OCI-LY1 (cell line): Measurements from ENCODE around the gene RABL6.
A peak's percentile ranks its signal among the peaks of the same experiment; 100 is the strongest.
"Not testable (repeated sequence)": the region's sequence is repeated elsewhere in the genome, so short reads cannot be mapped to it uniquely, and the experiment has no call there.

Experiments used
- H2AFZ ChIP-seq: fragments of 200-600 bp; sonication (generic), shearing (Covaris generic); 2 replicates; pipeline ENCODE4 v1.6.0; 2014; ENCODE audit warnings: antibody characterized with exemption, mild to moderate bottlenecking, low read length
- H3F3A ChIP-seq: fragments of 200-600 bp; sonication (generic), shearing (Covaris generic); 2 replicates; pipeline ENCODE4 v1.6.0; 2014; ENCODE audit warnings: mild to moderate bottlenecking, antibody characterized with exemption, low read length, moderate library complexity; ENCODE audit not compliant: insufficient read depth
- H3K27ac ChIP-seq: fragments of 200-600 bp; sonication (generic); 2 replicates; pipeline ENCODE4 v1.5.1; 2014; ENCODE audit warnings: low read length, mixed run types, mild to moderate bottlenecking, low read depth; ENCODE audit not compliant: poor library complexity, severe bottlenecking
- H3K27me3 ChIP-seq: fragments of 200-600 bp; sonication (generic); 2 replicates; pipeline ENCODE4 v1.6.0; 2014; ENCODE audit warnings: antibody characterized with exemption, mild to moderate bottlenecking, low read length, moderate library complexity; ENCODE audit not compliant: insufficient read depth
- H3K36me3 ChIP-seq: fragments of 200-600 bp; sonication (generic); 2 replicates; pipeline ENCODE4 v1.6.1; 2014; ENCODE audit warnings: mild to moderate bottlenecking, antibody characterized with exemption, low read length, moderate library complexity, mixed read lengths; ENCODE audit not compliant: insufficient read depth
- H3K4me1 ChIP-seq: fragments of 200-600 bp; sonication (generic); 2 replicates; pipeline ENCODE4 v1.5.1; 2014; ENCODE audit warnings: mild to moderate bottlenecking, low read length, moderate library complexity; ENCODE audit not compliant: insufficient read depth, severe bottlenecking
- H3K4me2 ChIP-seq: fragments of 200-600 bp; sonication (generic), shearing (Covaris generic); 2 replicates; pipeline ENCODE4 v1.6.1; 2014; ENCODE audit warnings: low read length
- H3K4me3 ChIP-seq: fragments of 200-600 bp; sonication (generic); 2 replicates; pipeline ENCODE4 v1.5.1; 2014; ENCODE audit warnings: low read length, low read depth, mild to moderate bottlenecking, mixed read lengths; ENCODE audit not compliant: poor library complexity, severe bottlenecking
- H3K79me2 ChIP-seq: fragments of 200-600 bp; shearing (Covaris generic); 2 replicates; pipeline ENCODE4 v1.6.1; 2016; ENCODE audit warnings: mixed run types, low read length, mixed read lengths; ENCODE audit not compliant: insufficient read depth
- H3K9ac ChIP-seq: fragments of 200-600 bp; sonication (generic), shearing (Covaris generic); 2 replicates; pipeline ENCODE4 v1.6.1; 2014; ENCODE audit warnings: mild to moderate bottlenecking, low read length, mixed read lengths
- H3K9me2 ChIP-seq: fragments of 200-600 bp; sonication (generic), shearing (Covaris generic); 2 replicates; pipeline ENCODE4 v1.6.1; 2014; ENCODE audit warnings: low read depth, mild to moderate bottlenecking, low read length, mixed read lengths
- H3K9me3 ChIP-seq: fragments of 200-600 bp; shearing (Covaris generic); 2 replicates; pipeline ENCODE4 v1.6.1; 2014; ENCODE audit warnings: low read length, mixed read lengths
- H4K20me1 ChIP-seq: fragments of 200-600 bp; sonication (generic), shearing (Covaris generic); 2 replicates; pipeline ENCODE4 v1.6.0; 2016; ENCODE audit warnings: mild to moderate bottlenecking, low read length; ENCODE audit not compliant: insufficient read depth
- EZH2 ChIP-seq: fragments of 200-600 bp; sonication (generic), shearing (Covaris generic); IDR thresholded peaks from 2 replicates; pipeline ENCODE4 v1.8.0; 2017; ENCODE audit warnings: borderline replicate concordance, mixed run types, mild to moderate bottlenecking, antibody characterized with exemption, low read length, moderate library complexity, mixed read lengths
- TF ChIP-seq, protein P1 (sequence below): fragments of 200-600 bp; sonication (generic), shearing (Covaris generic); IDR thresholded peaks from 2 replicates; pipeline ENCODE4 v1.5.1; 2017; ENCODE audit warnings: mild to moderate bottlenecking, antibody characterized with exemption, low read length, moderate library complexity, mixed read lengths

Gene RABL6

GRCh38 chr9:136865041-136865767 lies 57.5 kb downstream of the RABL6 start:
- Histone ChIP-seq H3K9ac (peak overlapping the region; percentile 92), H3K79me2 (no peaks in the 10 kb centered on the region), H3F3A (no peaks in the 10 kb centered on the region), H3K27ac (no peak overlapping the region), H3K4me3 (peak overlapping the region; percentile 86), H3K27me3 (no peaks in the 10 kb centered on the region), H3K4me2 (peak overlapping the region; percentile 71), H3K9me2 (no peaks in the 10 kb centered on the region), H2AFZ (no peak overlapping the region), H3K9me3 (peaks cover 5% of the 10 kb centered on the region; the same call in 1 of the 2 replicates), H3K4me1 (peaks cover 15% of the 10 kb centered on the region), H3K36me3 (peaks cover 40% of the 10 kb centered on the region), H4K20me1 (no peaks in the 10 kb centered on the region)
- TF ChIP-seq EZH2, result no peak
- TF ChIP-seq, protein P1, sequence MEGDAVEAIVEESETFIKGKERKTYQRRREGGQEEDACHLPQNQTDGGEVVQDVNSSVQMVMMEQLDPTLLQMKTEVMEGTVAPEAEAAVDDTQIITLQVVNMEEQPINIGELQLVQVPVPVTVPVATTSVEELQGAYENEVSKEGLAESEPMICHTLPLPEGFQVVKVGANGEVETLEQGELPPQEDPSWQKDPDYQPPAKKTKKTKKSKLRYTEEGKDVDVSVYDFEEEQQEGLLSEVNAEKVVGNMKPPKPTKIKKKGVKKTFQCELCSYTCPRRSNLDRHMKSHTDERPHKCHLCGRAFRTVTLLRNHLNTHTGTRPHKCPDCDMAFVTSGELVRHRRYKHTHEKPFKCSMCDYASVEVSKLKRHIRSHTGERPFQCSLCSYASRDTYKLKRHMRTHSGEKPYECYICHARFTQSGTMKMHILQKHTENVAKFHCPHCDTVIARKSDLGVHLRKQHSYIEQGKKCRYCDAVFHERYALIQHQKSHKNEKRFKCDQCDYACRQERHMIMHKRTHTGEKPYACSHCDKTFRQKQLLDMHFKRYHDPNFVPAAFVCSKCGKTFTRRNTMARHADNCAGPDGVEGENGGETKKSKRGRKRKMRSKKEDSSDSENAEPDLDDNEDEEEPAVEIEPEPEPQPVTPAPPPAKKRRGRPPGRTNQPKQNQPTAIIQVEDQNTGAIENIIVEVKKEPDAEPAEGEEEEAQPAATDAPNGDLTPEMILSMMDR, result no peak

GRCh38 chr9:136865768-136866103 lies 58.0 kb downstream of the RABL6 start:
- H2AFZ ChIP-seq, result no peak overlapping the region
- H3K9ac ChIP-seq, result peak overlapping the region; percentile 92
- H3K4me3 ChIP-seq, result peak overlapping the region; percentile 86
- peaks cover 15% of the 10 kb centered on the region for H3K4me1 ChIP-seq
- peak overlapping the region; percentile 71 for H3K4me2 ChIP-seq
- H3K9me3 ChIP-seq, result peaks cover 8% of the 10 kb centered on the region; the same call in 1 of the 2 replicates
- no peaks in the 10 kb centered on the region for H4K20me1 ChIP-seq
- no peaks in the 10 kb centered on the region for H3K27me3 ChIP-seq
- H3K27ac ChIP-seq, result no peak overlapping the region
- no peaks in the 10 kb centered on the region for H3F3A ChIP-seq
- H3K36me3 ChIP-seq, result peaks cover 36% of the 10 kb centered on the region
- TF ChIP-seq, protein P1, result no peak
- TF ChIP-seq EZH2, result no peak
- no peaks in the 10 kb centered on the region for H3K9me2 ChIP-seq
- no peaks in the 10 kb centered on the region for H3K79me2 ChIP-seq

GRCh38 chr9:136866898-136867421 lies 59.2 kb downstream of the RABL6 start:
- H3K79me2 ChIP-seq, H3F3A ChIP-seq, H3K9me3 ChIP-seq, H3K27me3 ChIP-seq, H4K20me1 ChIP-seq, H3K9me2 ChIP-seq, H3K27ac ChIP-seq, H2AFZ ChIP-seq: not testable (repeated sequence)
- peaks cover 15% of the 10 kb centered on the region for H3K4me1 ChIP-seq
- peak overlapping the region; percentile 74 for H3K4me2 ChIP-seq
- H3K4me3 ChIP-seq, result peak overlapping the region; percentile 64
- H3K36me3 ChIP-seq, result peaks cover 24% of the 10 kb centered on the region
- peak overlapping the region; percentile 67 for H3K9ac ChIP-seq

GRCh38 chr9:136867480-136867879 lies 59.7 kb downstream of the RABL6 start:
- Histone ChIP-seq H3K4me2 (no peak overlapping the region; the same call in 1 of the 2 replicates), H2AFZ (no peak overlapping the region), H3K9ac (no peak overlapping the region), H4K20me1 (no peaks in the 10 kb centered on the region), H3F3A (no peaks in the 10 kb centered on the region), H3K27ac (no peak overlapping the region), H3K27me3 (no peaks in the 10 kb centered on the region), H3K4me1 (peaks cover 15% of the 10 kb centered on the region), H3K9me3 (peaks cover 9% of the 10 kb centered on the region), H3K79me2 (no peaks in the 10 kb centered on the region), H3K4me3 (no peak overlapping the region), H3K36me3 (peaks cover 19% of the 10 kb centered on the region), H3K9me2 (no peaks in the 10 kb centered on the region)
- no peak for TF ChIP-seq EZH2
- TF ChIP-seq, protein P1, result no peak
